Measurements from ENCODE around the gene ANKRD9. TPM values are rescaled to one million over a fixed set of nuclear protein-coding genes. Genes with fewer than 3 reads are reported as not detected.

Gene ANKRD9
- total and polyA plus RNA-seq, 9 donors = 2.2 to 48.1 (median 15.0) TPM

- TF ChIP-seq POLR2A (IDR thresholded peaks at IDR 0.05) = no peak
- TF ChIP-seq EP300 (IDR thresholded peaks at IDR 0.05) = no peak
- TF ChIP-seq CTCF (IDR thresholded peaks at IDR 0.05) = no peak
- H3K9me3 ChIP-seq = no peaks in the 10 kb centered on the region
- WGBS, 3 donors = 82 to 85% (median 84%) methylated on average over 11 of the region's 11 CpGs
- intact Hi-C loops (cut with DNase I) = loop anchor here in 1 of 4 donors (10.0 kb wide), 1 partner anchor 396 kb away; the partner anchor contains the start of gene AMN
- DNase-seq = no peak
- H3K4me1 ChIP-seq (ENCODE audit: insufficient read depth) = peaks cover 1% of the 10 kb centered on the region
- H3K4me3 ChIP-seq = no peak overlapping the region
- no peaks in the 10 kb centered on the region for H3K27me3 ChIP-seq
- H3K36me3 ChIP-seq = no peaks in the 10 kb centered on the region
- H3K27ac ChIP-seq = no peak overlapping the region
These were observed 19.0 kb upstream of the ANKRD9 start for GRCh38 chr14:102528431-102529170.

GRCh38 chr14:102525929-102526497 is 16.4 kb upstream of the ANKRD9 start:
- no peak overlapping the region for H3K27ac ChIP-seq
- no peaks in the 10 kb centered on the region for H3K9me3 ChIP-seq
- TF ChIP-seq POLR2A (IDR thresholded peaks at IDR 0.05) = no peak
- TF ChIP-seq EP300 (IDR thresholded peaks at IDR 0.05) = no peak
- no peak for TF ChIP-seq CTCF (IDR thresholded peaks at IDR 0.05)
- intact Hi-C loops (cut with DNase I) = loop anchor here in 1 of 4 donors (2.0 to 10.0 kb wide), 2 partner anchors 67 to 399 kb away; partner anchors contain the start of genes AMN and RCOR1
- H3K4me3 ChIP-seq = no peak overlapping the region
- no peaks in the 10 kb centered on the region for H3K36me3 ChIP-seq
- no peak for DNase-seq
- WGBS, 3 donors = 75 to 80% (median 80%) methylated on average over 12 of the region's 12 CpGs
- peaks cover 1% of the 10 kb centered on the region for H3K4me1 ChIP-seq (ENCODE audit: insufficient read depth)
- no peaks in the 10 kb centered on the region for H3K27me3 ChIP-seq

- H3K4me1 ChIP-seq (ENCODE audit: insufficient read depth) = peaks cover 1% of the 10 kb centered on the region
- H3K9me3 ChIP-seq = no peaks in the 10 kb centered on the region
- H3K27ac ChIP-seq = peak overlapping the region in 1 of 2 donors; percentile 43
- WGBS, 3 donors = 1 to 2% (median 2%) methylated on average over 11 of the region's 11 CpGs
- intact Hi-C loops (cut with DNase I) = loop anchor here in 1 of 4 donors (2.0 to 10.0 kb wide), 2 partner anchors 67 to 399 kb away; partner anchors contain the start of genes AMN and RCOR1
- H3K4me3 ChIP-seq = peak overlapping the region; percentile 58
- DNase-seq = no peak
- no peaks in the 10 kb centered on the region for H3K36me3 ChIP-seq
- TF ChIP-seq EP300 (IDR thresholded peaks at IDR 0.05) (no peak), CTCF (IDR thresholded peaks at IDR 0.05) (no peak), POLR2A (IDR thresholded peaks at IDR 0.05) (no peak)
- H3K27me3 ChIP-seq = no peaks in the 10 kb centered on the region
These were observed 15.8 kb upstream of the ANKRD9 start for GRCh38 chr14:102525219-102525928.

- WGBS, 3 donors = 0 to 1% (median 1%) methylated on average over 32 of the region's 32 CpGs
- intact Hi-C loops (cut with DNase I) = loop anchor here in 1 of 4 donors (2.0 to 10.0 kb wide), 2 partner anchors 68 to 400 kb away; partner anchors contain the start of genes AMN and RCOR1
- Histone ChIP-seq H3K4me3 (peak overlapping the region; percentile 58), H3K27me3 (no peaks in the 10 kb centered on the region), H3K9me3 (no peaks in the 10 kb centered on the region), H3K36me3 (no peaks in the 10 kb centered on the region), H3K27ac (peak overlapping the region in 1 of 2 donors; percentile 43), H3K4me1 (ENCODE audit: insufficient read depth) (peaks cover 1% of the 10 kb centered on the region)
- peak; percentile 96 to 99 (median 97) for DNase-seq
- TF ChIP-seq POLR2A (IDR thresholded peaks at IDR 0.05) (no peak), CTCF (IDR thresholded peaks at IDR 0.05) (peak; percentile 90 to 97 (median 91)), EP300 (IDR thresholded peaks at IDR 0.05) (no peak)
These were observed 15.1 kb upstream of the ANKRD9 start for GRCh38 chr14:102524451-102525218.

Measured in ovary (tissue), 9 donors.